GM18505 (cell line): ENCODE measurements around the gene S100A5.
"Not testable (repeated sequence)": the region's sequence is repeated elsewhere in the genome, so short reads cannot be mapped to it uniquely, and the experiment has no call there.

Experiments
- ATAC-seq: cut with Tn5 transposase; IDR thresholded peaks from one replicate; pipeline ENCODE4 v1.9.1; 2021; ENCODE audit not compliant: unreplicated experiment
- POLR2A ChIP-seq: IDR thresholded peaks from 4 replicates; pipeline ENCODE4 v1.6.1; 2011; ENCODE audit warnings: borderline replicate concordance; ENCODE audit not compliant: insufficient read depth, insufficient read length; ENCODE audit errors: extremely low read depth

Gene S100A5

DNA sequence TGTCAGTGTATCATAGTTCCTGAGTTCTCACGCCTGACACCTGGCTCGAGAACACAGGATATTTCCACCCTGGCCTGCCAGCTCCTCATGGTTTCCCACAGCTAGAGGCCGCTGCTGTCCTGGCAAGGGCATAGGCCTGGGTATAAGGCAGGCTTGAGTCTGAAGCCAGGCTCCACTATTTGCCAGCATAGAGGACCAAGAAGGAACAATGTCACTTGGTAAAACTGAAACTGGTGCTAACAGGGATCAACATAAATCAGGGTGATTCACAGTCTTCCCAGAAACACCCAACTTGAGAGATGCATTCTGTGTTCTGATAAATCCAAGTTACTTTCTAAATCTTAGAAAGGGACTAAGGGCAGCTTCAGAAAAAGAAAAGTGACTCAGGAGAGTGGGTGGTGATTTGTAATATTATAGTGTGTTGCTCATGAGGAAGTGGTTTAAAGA lies 31.9 kb upstream of the S100A5 start:
- no peak for ATAC-seq
- TF ChIP-seq POLR2A = no peak

- no peak for TF ChIP-seq POLR2A
- no peak for ATAC-seq
These were observed 31.0 kb upstream of the S100A5 start for GRCh38 chr1:153571706-153572105.

DNA sequence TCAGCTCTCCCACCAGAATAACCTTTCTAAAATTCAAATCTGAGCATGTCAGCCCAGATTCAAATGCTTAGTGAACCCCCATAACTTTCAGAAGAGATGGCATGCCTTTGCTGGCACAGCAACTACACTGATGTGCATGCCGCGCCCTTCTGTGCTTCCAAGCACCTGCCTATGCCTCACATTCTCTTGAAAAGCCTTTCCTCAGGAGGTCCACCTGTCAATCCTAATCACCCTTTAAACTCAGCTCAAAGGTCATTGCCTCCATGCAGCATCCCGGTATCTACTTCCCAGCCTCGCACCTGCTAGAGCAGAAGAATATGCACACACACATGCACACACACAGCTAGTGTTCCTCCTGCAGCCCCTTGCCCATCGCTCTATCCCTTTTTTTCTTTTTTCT lies 30.1 kb upstream of the S100A5 start:
- ATAC-seq = no peak
- TF ChIP-seq POLR2A = no peak

- TF ChIP-seq POLR2A = no peak
These were observed 28.7 kb upstream of the S100A5 start for GRCh38 chr1:153569465-153569864.

GRCh38 chr1:153568367-153569099 lies 27.8 kb upstream of the S100A5 start:
- no peak for ATAC-seq
- no peak for TF ChIP-seq POLR2A

More at GRCh38 chr1:153569465-153569864, 28.7 kb upstream of the S100A5 start:
- no peak for ATAC-seq

- ATAC-seq = no peak
- no peak for TF ChIP-seq POLR2A
These were observed 27.1 kb upstream of the S100A5 start for GRCh38 chr1:153567621-153568366.

GRCh38 chr1:153566414-153567371 lies 26.0 kb upstream of the S100A5 start:
- peak; percentile 4 for TF ChIP-seq POLR2A
- peak; percentile 42 for ATAC-seq

DNA sequence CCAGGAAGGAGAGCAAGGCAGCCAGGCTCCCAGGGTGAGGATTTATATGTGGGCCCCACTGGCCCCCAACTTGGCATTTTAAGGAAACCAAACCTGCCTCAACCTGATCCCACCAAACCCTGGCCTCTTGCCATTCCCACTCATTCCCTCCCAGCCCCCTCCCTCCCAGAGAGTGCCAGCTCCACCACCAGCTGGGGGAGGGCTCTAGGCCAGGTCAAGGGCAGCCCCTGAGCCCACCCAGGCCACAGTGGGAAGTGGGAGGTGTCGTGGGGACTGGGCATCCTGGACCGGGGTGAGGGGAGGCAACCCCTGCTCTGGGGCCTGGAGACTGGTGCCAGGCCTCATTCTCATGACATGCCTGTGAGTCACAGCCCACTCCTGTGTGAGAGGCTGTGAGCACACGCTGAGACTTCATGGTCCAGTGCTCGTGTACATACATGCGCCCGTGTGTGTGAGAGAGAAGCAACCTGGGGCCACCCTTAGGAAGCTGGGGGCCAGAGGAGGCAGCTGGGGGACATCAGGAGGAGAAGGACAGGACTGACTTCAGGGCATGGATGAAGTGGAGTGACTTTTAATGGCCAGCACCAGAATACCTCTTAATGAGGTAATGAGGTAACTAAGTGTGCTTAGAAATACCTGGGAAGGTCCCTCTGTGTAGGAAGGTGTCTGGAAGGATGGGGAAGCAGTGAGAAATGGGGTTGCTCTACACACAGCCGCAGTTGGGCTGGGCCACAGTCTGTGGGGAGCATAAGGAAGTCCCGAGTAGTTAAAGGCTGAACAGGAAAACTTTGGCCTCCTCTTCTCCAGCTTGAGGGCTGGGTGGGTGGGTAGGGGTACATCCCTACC lies 25.0 kb upstream of the S100A5 start, which contains the start of gene S100A2:
TSS of gene S100A2 (minus strand) at position 316 of the 846 bp plus-strand sequence. CDS start 1,967 bp downstream, outside the sequence.
- peak; percentile 22 for TF ChIP-seq POLR2A
- ATAC-seq = peak; percentile 55

DNA sequence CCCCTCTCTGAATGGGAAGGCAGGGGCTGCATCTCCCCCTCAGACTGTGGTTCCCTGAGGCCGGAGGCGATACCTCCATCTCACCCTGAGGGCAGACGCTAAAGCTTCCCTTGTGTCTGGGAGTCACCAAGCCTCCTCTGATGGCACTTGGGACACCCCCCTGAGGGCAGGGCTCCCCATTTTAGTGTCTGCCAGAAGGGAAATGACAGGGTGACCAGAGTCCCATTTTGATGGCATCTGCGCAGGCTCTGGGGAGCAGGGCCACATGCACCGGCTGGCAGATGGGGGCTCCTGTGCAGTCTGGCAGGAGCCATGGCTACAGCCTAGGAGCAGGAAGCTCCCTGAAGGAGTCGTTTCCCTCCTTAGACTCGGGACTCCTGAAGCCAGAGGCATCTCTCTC lies 23.3 kb upstream of the S100A5 start:
- TF ChIP-seq POLR2A = no peak
- no peak for ATAC-seq

GRCh38 chr1:153563483-153563901 lies 22.8 kb upstream of the S100A5 start:
- TF ChIP-seq POLR2A = no peak

DNA sequence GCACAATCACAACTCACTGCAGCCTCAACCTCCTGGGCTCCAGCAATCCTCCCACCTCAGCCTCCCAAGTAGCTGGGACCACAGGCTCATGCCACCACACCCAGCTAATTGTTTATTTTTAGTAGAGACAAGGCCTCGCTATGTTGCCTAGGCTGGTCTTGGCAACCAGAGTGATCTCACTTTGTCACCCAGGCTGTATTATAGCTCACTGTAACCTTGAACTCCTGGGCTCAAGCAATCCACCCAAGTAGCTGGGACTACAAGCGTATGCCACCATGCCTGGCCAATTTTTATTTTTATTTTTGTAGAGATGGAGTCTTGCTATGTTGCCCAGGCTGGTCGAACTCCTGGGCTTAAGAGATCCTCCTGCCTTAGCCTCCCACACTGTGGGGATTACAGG lies 21.3 kb upstream of the S100A5 start:
- not testable (repeated sequence) for ATAC-seq

More at GRCh38 chr1:153563483-153563901, 22.8 kb upstream of the S100A5 start:
- ATAC-seq = no peak

DNA sequence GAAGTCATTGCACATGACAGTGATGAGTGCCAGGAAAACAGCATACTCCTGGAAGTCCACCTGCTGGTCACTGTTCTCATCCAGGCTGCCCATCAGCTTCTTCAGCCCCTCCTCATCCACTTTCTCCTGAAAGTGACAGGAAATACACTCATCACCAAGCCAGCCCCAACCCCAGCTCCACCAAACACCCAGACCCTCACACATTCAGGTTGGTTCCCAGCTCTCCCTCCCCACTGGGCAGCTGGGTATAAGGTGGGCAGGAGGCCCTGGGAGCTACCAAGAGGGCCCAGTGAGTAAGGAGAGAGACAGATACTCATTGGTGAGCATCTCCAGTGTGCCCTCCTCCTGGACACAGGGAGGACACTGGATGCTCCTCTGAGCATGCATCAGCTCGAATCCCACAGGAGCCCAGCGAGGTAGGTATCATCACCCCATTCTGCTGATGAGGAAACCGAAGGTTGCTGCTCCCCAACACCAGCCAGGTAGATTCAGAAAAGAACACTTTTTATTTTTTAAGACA lies 20.8 kb upstream of the S100A5 start:
- no peak for ATAC-seq

More for the DNA sequence above, 20.8 kb upstream of the S100A5 start:
- TF ChIP-seq POLR2A = no peak
